NCI-H1417 treated with DMSO at 0.1 percent for 48 hours (cell line): Measurements from ENCODE around the gene CRIP1.

Experiments used
- DNase-seq: peaks from one replicate; lab custom pipeline; 2025; lab: John Stamatoyannopoulos, UW

Gene CRIP1

GRCh38 chr14:105470350-105471296 is 16.1 kb upstream of the CRIP1 start:
- DNase-seq: peak; percentile 75

- no peak for DNase-seq
Observed at GRCh38 chr14:105471297-105471821, 15.3 kb upstream of the CRIP1 start.

DNA sequence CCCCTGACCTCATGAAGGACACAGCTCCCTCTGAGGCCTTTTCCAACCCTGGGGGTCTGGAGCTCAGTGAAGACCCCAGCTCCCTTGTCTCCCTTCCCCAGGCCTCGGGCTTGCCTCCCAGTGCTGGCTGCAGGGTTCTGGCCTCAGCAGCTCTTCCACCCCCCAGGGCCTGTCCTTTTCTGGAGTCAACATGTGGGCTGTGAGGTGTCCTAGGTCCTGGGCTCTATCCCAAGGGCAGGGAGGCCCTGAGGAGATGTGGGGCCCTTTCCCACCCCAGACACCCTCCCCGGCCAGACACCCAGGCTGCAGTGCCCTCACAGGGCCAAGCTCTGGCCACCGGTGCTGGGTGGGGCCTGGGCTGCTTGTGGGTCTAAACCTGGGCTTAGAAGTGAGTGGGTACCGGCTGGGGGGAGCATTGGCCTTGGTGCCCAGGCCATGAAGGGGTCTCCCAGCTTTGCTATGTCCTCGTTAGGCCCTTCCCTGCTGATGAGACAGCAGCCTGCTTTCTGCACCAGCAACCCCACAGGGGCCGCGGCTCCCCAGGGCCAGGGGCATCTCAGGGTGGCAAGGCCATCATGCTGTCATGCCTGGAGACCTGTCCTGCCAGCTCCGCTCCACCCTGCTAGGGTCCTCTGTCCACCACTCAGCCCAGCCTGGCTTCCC is 14.7 kb upstream of the CRIP1 start:
- no peak for DNase-seq

- no peak for DNase-seq
Observed at GRCh38 chr14:105472486-105472991, 14.1 kb upstream of the CRIP1 start.

- no peak for DNase-seq
Observed at GRCh38 chr14:105473033-105473676, 13.5 kb upstream of the CRIP1 start.

GRCh38 chr14:105473677-105474482 is 12.8 kb upstream of the CRIP1 start:
- DNase-seq: peak; percentile 68

GRCh38 chr14:105474483-105475268 is 12.0 kb upstream of the CRIP1 start, which contains the start of gene CRIP2:
TSS of gene CRIP2 (plus strand) at chr14:105474821. CDS start at chr14:105474863, 42 bp downstream.
- DNase-seq: no peak

DNA sequence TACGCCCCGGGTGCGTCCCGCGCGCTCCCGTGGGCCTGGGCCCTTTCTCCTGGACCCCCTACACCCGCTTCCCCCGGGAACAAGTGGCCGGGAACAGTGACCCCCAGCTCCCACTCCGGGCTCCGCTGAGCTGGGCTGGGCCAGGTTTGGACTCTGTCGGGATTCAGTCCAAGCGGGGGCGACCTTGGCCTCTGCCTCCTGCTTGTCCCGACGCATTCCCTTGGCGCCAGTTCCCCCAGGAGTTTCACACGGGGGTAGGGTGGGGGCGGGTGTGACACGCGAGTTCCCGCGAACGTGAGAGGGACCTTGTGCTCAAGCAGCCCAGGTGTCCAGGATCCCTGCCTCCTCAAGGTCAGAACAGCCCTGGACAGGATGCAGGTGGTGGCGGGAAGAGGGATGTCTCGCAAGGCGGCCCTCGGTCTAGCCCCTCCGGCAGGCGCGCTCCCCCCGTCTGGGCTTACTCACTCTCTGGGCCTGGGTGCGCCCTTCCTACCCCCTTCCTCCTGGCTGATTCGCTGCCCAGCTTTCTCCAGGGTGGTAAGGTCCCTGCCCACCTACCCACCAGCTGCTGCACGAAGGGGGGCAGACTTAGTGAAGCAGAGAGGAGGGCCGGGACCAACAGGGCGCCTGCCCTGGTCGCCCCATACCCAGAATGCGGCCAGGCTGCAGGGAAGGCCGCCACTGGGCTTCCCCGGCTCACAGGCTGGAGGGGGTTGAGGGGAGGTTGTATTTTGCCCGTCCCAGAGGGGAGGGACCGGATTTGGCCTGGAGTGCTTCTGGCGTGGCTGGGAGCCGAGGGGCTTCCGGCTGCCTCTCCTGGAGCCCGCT is 11.2 kb upstream of the CRIP1 start:
- no peak for DNase-seq

- DNase-seq: no peak
Observed at GRCh38 chr14:105476097-105476830, 10.4 kb upstream of the CRIP1 start.

GRCh38 chr14:105476831-105477659 is 9.6 kb upstream of the CRIP1 start:
- DNase-seq: no peak

- no peak for DNase-seq
Observed at GRCh38 chr14:105477660-105478397, 8.9 kb upstream of the CRIP1 start.

DNA sequence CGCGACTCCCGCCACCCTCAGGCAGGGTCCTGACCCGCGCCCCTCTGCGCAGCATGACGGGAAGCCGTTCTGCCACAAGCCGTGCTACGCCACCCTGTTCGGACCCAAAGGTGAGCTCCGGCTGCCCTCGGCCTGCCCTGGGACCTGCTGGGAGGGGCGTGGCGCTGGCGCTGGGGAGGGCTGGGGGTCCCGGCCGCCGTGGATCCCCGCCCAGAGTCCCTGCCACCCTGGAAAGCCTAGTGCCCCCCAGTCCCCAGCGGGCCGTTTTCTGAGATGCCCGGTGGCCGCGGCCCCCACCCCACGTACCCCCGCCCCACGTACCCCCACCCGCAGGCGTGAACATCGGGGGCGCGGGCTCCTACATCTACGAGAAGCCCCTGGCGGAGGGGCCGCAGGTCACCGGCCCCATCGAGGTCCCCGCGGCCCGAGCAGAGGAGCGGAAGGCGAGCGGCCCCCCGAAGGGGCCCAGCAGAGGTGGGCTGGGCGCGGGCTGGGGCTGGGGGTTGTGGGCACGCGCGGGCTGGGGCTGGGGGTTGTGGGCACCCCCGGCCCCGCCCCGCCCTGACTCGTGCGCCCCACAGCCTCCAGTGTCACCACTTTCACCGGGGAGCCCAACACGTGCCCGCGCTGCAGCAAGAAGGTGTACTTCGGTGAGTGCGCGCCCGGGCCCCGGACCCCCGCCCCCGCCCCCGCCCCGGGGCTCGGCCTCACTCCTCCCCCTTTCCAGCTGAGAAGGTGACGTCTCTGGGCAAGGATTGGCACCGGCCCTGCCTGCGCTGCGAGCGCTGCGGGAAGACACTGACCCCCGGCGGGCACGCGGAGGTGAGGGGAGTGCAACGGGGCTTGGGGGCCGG is 8.1 kb upstream of the CRIP1 start:
- DNase-seq: no peak

- no peak for DNase-seq
Observed at GRCh38 chr14:105479431-105480158, 7.1 kb upstream of the CRIP1 start.

- DNase-seq: no peak
Observed at GRCh38 chr14:105480199-105480746, 6.4 kb upstream of the CRIP1 start.
